Endothelial cell of umbilical vein (primary cell): ENCODE data around the gene SLC22A23. TPM values are rescaled to one million over a fixed set of nuclear protein-coding genes. Genes with fewer than 3 reads are reported as not detected.

Experiments used
- BruUV-seq: library from RNA; stranded (reverse); fragments of 400-500 nt; replicated peaks from 2 replicates; lab custom pipeline; 2021; lab: Mats Ljungman, UMichigan
- CTCF ChIA-PET: fragments of 300-600, 350-600 bp; sonication (Branson Sonifier 250); formaldehyde crosslinking; loops from one replicate; lab custom pipeline; 2021; ENCODE audit warnings: antibody characterized with exemption, inconsistent platforms; lab: Charles Lee
- POLR2A ChIA-PET: fragments of 300-600, 350-600 bp; sonication (Branson Sonifier 250); formaldehyde crosslinking; loops from one replicate; lab custom pipeline; 2021; ENCODE audit warnings: antibody characterized with exemption, inconsistent platforms; lab: Charles Lee
- DNase-seq: peaks from one replicate; pipeline ENCODE4 v3.0.0-alpha.2; 2011; ENCODE audit warnings: low read depth, low spot score
- FAIRE-seq: peaks from 2 replicates; lab custom pipeline; 2011; peaks lifted over from hg19 to GRCh38; lab: Jason Lieb, UNC
- H2AFZ ChIP-seq: 2 replicates; pipeline ENCODE4 v1.6.0; 2012; ENCODE audit warnings: low read depth, low read length, control low read depth, inconsistent platforms
- H3K27ac ChIP-seq: 2 replicates; pipeline ENCODE4 v1.5.1; 2011; ENCODE audit warnings: low read depth, mild to moderate bottlenecking, control low read depth, low read length, moderate library complexity; ENCODE audit not compliant: insufficient read depth
- H3K27me3 ChIP-seq, 2 experiments: 2 replicates each; pipeline versions ENCODE4 v1.6.0 to v1.6.1; 2011; ENCODE audit warnings: low read length in 2 of 2, mixed read lengths in 1 of 2; ENCODE audit not compliant: control insufficient read depth in 2 of 2, insufficient read depth in 2 of 2
- H3K36me3 ChIP-seq, 2 experiments: 2 replicates in 1 of 2; 3 replicates in 1 of 2; pipeline ENCODE4 v1.5.1; 2011; ENCODE audit warnings: low read length in 2 of 2, mild to moderate bottlenecking in 1 of 2, moderate library complexity in 1 of 2; ENCODE audit not compliant: control insufficient read depth in 2 of 2, insufficient read depth in 2 of 2; ENCODE audit errors: extremely low read depth in 1 of 2
- H3K4me1 ChIP-seq: 3 replicates; pipeline ENCODE4 v1.5.1; 2011; ENCODE audit warnings: mild to moderate bottlenecking, low read length; ENCODE audit not compliant: control insufficient read depth, insufficient read depth; ENCODE audit errors: extremely low read depth
- H3K4me2 ChIP-seq: 2 replicates; pipeline ENCODE4 v1.6.1; 2011; ENCODE audit warnings: low read length, control low read depth, mixed read lengths; ENCODE audit not compliant: insufficient read depth
- H3K4me3 ChIP-seq, 3 experiments: fragments of 200-600 bp in 1 of 3; sonication (generic), shearing (Covaris generic) in 1 of 3; replicated peaks in 1 of 3; 2 replicates each; pipeline ENCODE4 v1.5.1; 2011 to 2016; ENCODE audit warnings: control low read depth in 3 of 3, low read length in 3 of 3, mild to moderate bottlenecking in 2 of 3, inconsistent platforms in 1 of 3, low read depth in 1 of 3, moderate library complexity in 1 of 3; ENCODE audit not compliant: insufficient read depth in 1 of 3
- H3K79me2 ChIP-seq: 2 replicates; pipeline ENCODE4 v1.6.0; 2012; ENCODE audit warnings: low read length, inconsistent platforms; ENCODE audit not compliant: control insufficient read depth, insufficient read depth
- H3K9ac ChIP-seq: replicated peaks from 2 replicates; pipeline ENCODE3; 2011; ENCODE audit warnings: low read length, control low read depth; ENCODE audit not compliant: insufficient read depth; ENCODE audit errors: extremely low read depth
- H3K9me1 ChIP-seq: replicated peaks from 3 replicates; pipeline ENCODE4 v1.6.0; 2011; ENCODE audit warnings: mild to moderate bottlenecking, low read length; ENCODE audit not compliant: control insufficient read depth, insufficient read depth; ENCODE audit errors: extremely low read depth
- H3K9me3 ChIP-seq: replicated peaks from 2 replicates; pipeline ENCODE4 v1.5.1; 2012; ENCODE audit warnings: low read length, inconsistent platforms; ENCODE audit not compliant: control insufficient read depth, insufficient read depth
- H4K20me1 ChIP-seq: replicated peaks from 2 replicates; pipeline ENCODE3; 2011; ENCODE audit warnings: mild to moderate bottlenecking, low read length; ENCODE audit not compliant: control insufficient read depth, insufficient read depth; ENCODE audit errors: extremely low read depth
- EZH2 ChIP-seq: IDR thresholded peaks from 2 replicates; pipeline ENCODE4 v1.6.1; 2012; ENCODE audit warnings: borderline replicate concordance, low read depth, mild to moderate bottlenecking, moderate library complexity, low read length, inconsistent platforms; ENCODE audit not compliant: severe bottlenecking
- FOS ChIP-seq: IDR thresholded peaks from 2 replicates; pipeline ENCODE4 v1.6.1; 2011; ENCODE audit warnings: mild to moderate bottlenecking, low read length, moderate library complexity, borderline replicate concordance; ENCODE audit not compliant: insufficient read depth
- GATA2 ChIP-seq: IDR thresholded peaks from 2 replicates; pipeline ENCODE4 v1.7.0; 2011; ENCODE audit warnings: low read depth, mild to moderate bottlenecking, moderate library complexity, mixed read lengths, low read length; ENCODE audit not compliant: insufficient read length, insufficient read depth
- JUN ChIP-seq: IDR thresholded peaks from 2 replicates; pipeline ENCODE4 v1.6.1; 2011; ENCODE audit warnings: borderline replicate concordance, low read depth; ENCODE audit not compliant: insufficient read length, insufficient read depth
- MAX ChIP-seq: IDR thresholded peaks from 2 replicates; pipeline ENCODE4 v1.6.1; 2011; ENCODE audit not compliant: insufficient read depth, insufficient read length
- MYC ChIP-seq: IDR thresholded peaks from one replicate; pipeline ENCODE4 v1.6.1; 2011; ENCODE audit warnings: mild to moderate bottlenecking, low read depth, low read length
- POLR2A ChIP-seq: IDR thresholded peaks from 2 replicates; pipeline ENCODE4 v1.6.1; 2012; ENCODE audit warnings: low read depth, mild to moderate bottlenecking, control low read depth, low read length
- POLR2AphosphoS5 ChIP-seq: IDR thresholded peaks from 2 replicates; pipeline ENCODE4 v1.6.1; 2012; ENCODE audit warnings: low read depth, mild to moderate bottlenecking, control low read depth, low read length, moderate library complexity; ENCODE audit not compliant: insufficient read depth
- dilution Hi-C: fragments of 300-500 bp; cut with MboI; formaldehyde crosslinking; loops from one replicate; pipeline ENCODE4 v1.15.0; 2019; ENCODE audit warnings: low sequenced_read_pairs; ENCODE audit not compliant: extremely low pct_ligation_motif_present
- intact Hi-C: fragments of 100-400 bp; cut with micrococcal nuclease; formaldehyde crosslinking; loops from one replicate; pipeline ENCODE4 v1.10.0; 2022
- polyA plus RNA-seq, 4 experiments: library from polyadenylated mRNA; depleted of rRNA in 3 of 4; stranded (reverse) in 3 of 4; unstranded in 1 of 4; fragments of >200 nt; gene quantifications; 2 replicates each; pipeline versions ENCODE4 v1.2.1 to v1.2.3, GENCODE V29; 2011 to 2012; ENCODE audit warnings: missing spikeins in 1 of 4
- total RNA-seq: library from RNA; stranded (reverse); gene quantifications from 2 replicates; pipeline ENCODE4 v1.2.3, GENCODE V29; 2021
- TF ChIP-seq, protein P1 (sequence below), 2 donors: IDR thresholded peaks; 1 replicate in 1 of 2; 2 replicates in 1 of 2; pipeline ENCODE4 v1.5.1; 2011; ENCODE audit warnings: low read length in 2 of 2, mild to moderate bottlenecking in 2 of 2, moderate library complexity in 2 of 2, control low read depth in 1 of 2, inconsistent platforms in 1 of 2, low read depth in 1 of 2; ENCODE audit not compliant: insufficient read depth in 1 of 2; ENCODE audit errors: extremely low read depth in 1 of 2

Gene SLC22A23
- total and polyA plus RNA-seq, 2 donors (not counting 3 experiments of a cell fraction or from before 2014, with no cell fraction given), result 4.2 to 14.3 TPM

DNA sequence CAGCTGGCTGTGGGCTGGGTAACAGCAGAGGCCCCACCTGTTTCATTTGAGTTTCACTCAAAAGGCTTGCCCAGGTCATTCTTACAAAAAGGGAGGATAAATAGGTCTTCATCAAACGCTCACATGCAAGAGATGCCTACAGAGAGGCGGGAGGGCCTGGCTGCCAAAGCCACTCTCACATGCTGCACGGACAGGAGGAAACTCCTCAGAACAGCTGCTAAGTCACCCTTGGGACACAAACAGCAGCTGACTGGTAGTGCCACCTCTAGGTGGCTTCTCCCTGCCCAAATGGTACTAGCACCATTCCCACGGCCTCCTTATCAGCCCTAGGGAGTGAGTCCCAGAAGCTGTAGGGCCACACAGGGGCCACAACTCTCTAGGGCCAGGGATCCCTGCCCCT lies 23.8 kb downstream of the SLC22A23 start:
- POLR2A ChIA-PET, result no interaction called here
- H4K20me1 ChIP-seq, result no peaks in the 10 kb centered on the region
- H3K36me3 ChIP-seq, result no peaks in the 10 kb centered on the region
- intact Hi-C loops (no loop called here), dilution Hi-C loops (no loop called here)
- TF ChIP-seq MYC (no peak), FOS (no peak), GATA2 (no peak), MAX (no peak), POLR2A (no peak), POLR2AphosphoS5 (no peak), JUN (no peak), EZH2 (no peak)
- TF ChIP-seq, protein P1, sequence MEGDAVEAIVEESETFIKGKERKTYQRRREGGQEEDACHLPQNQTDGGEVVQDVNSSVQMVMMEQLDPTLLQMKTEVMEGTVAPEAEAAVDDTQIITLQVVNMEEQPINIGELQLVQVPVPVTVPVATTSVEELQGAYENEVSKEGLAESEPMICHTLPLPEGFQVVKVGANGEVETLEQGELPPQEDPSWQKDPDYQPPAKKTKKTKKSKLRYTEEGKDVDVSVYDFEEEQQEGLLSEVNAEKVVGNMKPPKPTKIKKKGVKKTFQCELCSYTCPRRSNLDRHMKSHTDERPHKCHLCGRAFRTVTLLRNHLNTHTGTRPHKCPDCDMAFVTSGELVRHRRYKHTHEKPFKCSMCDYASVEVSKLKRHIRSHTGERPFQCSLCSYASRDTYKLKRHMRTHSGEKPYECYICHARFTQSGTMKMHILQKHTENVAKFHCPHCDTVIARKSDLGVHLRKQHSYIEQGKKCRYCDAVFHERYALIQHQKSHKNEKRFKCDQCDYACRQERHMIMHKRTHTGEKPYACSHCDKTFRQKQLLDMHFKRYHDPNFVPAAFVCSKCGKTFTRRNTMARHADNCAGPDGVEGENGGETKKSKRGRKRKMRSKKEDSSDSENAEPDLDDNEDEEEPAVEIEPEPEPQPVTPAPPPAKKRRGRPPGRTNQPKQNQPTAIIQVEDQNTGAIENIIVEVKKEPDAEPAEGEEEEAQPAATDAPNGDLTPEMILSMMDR (IDR thresholded peaks at IDR 0.05; ENCODE audit: extremely low read depth in 1 of 2, insufficient read depth in 1 of 2, low read depth in 1 of 2, low read length in 2 of 2), result no peak
- no peaks in the 10 kb centered on the region for H3K79me2 ChIP-seq
- no peaks in the 10 kb centered on the region for H3K4me1 ChIP-seq
- BruUV-seq, result no TSS peak
- peaks cover 0 to 1% of the 10 kb centered on the region in 2 experiments for H3K27me3 ChIP-seq
- no peak for FAIRE-seq
- no peaks in the 10 kb centered on the region for H3K9me3 ChIP-seq
- H3K9me1 ChIP-seq, result no peaks in the 10 kb centered on the region
- no peak overlapping the region for H3K4me2 ChIP-seq
- no peak for DNase-seq
- CTCF ChIA-PET, result interaction anchor here (1.4 kb wide), 1 partner anchor 26 kb away, joined by 4 read pairs; no protein-coding TSS in a partner anchor
- no peak overlapping the region for H3K9ac ChIP-seq
- no peak overlapping the region for H3K4me3 ChIP-seq
- H2AFZ ChIP-seq, result no peak overlapping the region
- H3K27ac ChIP-seq, result no peak overlapping the region
